Stimulated activated CD8-positive, alpha-beta memory T cell treated with anti-CD3 and anti-CD28 coated beads, Interleukin-2, amount 100 ng/mL, for 48 hours (primary cell): ENCODE measurements around the gene G6PD.
"Not testable (repeated sequence)": the region's sequence is repeated elsewhere in the genome, so short reads cannot be mapped to it uniquely, and the experiment has no call there.

Experiments used
- DNase-seq, 2 donors: peaks; one replicate each; pipeline ENCODE4 v3.0.0-alpha.2; 2020; ENCODE audit warnings: low read depth in 2 of 2

The G6PD gene

DNA sequence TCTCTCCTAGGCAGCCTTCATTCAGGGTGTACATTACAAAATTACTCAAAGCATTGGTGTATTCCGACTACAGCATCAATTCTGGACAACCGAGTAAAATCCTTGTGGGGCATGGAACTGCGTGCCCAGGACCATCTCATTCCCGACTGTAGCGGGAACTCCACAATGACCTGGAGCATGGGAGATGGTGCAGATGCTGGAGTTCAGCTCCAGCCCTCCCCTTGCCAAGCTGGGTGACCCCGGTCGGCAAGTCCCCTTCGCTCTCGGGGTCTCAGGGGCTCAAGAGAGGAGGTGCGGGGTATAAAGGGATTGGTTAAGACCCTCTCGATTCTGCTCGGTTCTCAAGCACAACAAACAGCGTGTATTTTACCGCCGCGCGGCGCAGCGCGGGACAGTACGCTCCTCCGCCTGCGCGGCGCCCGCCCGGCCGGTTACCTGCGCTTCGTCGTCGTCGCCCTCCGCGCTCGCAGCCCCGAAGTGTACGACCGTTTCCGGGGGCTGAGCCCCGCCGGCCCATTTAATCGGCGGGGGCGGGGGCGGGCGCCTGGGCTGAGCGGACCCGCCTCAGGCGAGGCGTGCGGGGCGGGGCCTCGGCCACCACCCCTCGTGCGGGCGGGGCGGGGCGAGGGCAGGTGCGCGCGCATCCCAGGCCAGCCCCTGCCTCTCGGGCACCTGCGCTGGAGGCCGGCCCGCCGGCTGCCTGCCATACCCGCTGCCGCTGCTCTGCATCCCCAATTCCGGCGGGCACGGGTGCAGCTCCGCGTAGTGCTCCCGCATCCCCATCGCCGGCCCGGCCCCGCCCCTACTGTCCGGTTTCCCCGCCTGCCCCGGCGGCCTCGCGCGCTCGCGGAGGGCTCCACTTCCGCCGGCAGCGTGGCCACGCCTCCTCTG lies at the start of gene G6PD:
Gene G6PD, minus strand, starts transcription at position 493 of the 891 bp plus-strand sequence. CDS start 691 bp downstream, outside the sequence.
- DNase-seq: peak; percentile 67 to 74

DNA sequence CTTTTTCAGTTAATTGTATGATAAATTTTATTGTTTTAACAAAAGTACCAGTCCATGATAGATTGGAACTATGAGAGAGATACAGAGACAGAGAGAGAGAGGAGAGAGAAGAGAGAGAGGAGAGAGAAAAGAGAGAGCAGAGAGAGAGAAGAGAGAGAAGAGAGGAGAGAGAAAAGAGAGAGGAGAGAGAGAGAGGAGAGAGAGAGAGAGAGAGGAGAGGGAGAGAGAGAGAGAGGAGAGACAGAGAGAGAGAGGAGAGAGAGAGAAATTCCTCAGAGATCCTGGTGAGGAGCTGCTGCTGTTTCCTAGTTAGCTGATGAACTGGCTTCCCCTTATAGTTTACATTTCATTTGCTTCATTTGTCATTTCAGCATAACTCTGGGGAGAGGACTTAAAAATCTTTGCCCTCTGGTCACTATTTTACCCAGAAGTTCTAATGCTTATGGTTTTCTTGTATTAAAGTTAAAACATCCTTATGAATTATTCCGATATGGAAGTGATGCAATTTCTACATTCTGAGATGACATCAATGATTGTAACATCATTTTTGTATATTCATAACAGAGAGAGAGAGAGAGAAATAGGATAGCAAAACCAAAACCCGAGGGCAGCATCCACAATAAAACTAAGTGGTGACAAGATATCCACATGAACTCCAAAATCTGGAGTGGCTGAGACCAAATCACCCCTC lies 49.1 kb upstream of the G6PD start:
- DNase-seq: no peak

DNA sequence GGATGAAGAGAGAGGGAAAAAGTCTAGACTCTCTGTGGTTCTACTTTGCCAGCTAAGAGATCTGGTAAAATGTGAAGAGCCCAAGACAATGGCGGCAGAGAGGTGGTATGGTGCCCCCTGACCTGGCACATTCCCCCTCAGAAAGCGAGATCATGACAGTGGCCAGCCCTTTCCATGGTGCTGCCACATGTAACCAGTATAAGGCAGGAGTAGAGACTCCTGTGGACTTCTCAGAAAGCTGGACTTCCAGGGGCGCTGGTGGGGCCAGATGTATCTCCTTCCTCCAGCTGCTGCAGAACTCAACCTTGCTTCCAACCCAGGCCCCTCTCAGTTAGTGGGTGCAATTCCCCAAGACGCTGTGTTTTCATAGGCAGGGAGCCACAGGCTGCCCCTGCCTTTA lies 47.8 kb upstream of the G6PD start:
- no peak for DNase-seq

DNA sequence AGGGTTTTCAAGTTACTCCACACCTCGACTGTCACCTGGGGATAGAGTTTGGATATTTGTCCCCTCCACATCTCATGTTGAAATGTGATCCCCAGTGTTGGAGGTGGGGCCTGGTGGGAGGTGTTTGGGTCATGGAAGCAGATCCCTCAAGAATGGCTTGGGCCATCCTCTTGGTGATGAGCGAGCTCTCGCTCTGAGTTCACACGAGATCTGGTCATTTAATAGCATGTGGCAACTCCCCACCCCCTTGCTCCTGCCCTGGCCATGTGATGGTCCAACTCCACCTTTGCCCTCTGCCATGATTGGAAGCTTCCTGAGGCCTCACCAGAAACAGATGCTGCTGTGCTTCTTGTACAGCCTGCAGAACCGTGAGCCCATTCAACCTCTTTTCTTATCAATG lies 46.6 kb upstream of the G6PD start:
- no peak for DNase-seq

DNA sequence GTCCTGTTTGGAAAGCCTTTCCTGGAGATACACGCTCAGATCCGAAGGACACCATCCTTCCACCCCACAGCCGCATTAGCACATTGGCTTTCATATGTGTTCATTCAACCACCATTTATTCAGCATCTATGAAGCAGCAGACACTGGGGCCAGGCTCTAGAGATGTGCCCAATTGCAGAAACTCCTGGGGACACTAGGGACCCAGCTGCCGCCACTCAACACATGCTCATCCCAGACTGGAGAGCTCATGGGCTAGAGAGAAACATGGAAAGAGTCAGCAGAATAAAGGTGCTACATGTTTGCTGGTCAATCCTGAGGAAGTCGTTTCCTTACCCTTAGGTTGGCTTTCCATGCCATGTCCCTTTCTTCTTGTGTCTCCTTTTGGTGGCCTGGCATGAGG lies 45.9 kb upstream of the G6PD start:
- no peak for DNase-seq

DNA sequence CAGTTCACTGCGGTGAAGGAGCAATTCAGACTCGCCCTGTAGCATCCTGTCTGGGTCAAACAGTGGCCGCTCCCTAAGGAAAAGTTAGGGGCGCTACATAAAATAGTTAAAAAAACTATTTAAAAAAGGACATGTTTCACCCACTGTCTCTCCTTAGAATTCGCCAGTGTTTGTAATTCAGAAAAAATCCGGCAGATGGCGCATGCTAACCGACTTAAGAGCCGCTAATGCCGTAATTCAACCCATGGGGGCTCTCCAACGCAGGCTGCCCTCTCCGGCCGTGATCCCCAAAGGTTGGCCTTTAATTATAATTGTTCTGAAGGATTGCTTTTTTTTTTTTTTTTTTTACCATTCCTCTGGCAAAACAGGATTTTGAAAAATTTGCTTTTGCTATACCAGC lies 43.8 kb upstream of the G6PD start:
- not testable (repeated sequence) for DNase-seq

DNA sequence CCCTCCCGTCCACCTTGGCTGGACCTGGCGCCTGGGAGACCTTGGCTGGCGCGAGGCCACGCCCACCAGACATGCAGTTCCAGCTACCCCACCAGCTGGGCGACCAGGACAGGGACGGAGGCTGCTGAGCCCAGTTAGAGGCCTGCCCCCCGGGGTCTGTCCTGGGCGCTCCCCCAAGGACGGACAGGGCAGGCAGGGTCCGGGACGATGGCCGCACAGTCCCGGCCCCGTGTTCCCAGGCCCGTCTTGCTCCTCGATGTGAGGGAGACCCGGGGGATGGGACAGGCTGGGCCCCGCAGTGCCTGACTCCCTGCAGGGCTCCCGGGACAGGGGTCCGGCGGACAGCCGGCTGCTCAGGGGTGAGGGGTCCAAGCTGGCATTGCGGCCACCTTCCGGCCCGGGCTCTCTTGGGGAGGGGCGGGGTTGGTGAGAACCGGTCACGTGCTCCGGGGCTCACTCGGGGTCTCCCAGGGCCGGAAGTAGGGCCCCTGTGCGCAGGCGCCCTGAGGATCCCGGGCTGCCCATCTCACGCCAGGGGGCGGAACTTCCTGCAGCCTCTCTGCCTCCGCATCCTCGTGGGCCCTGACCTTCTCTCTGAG lies 38.0 kb upstream of the G6PD start, which contains the start of gene CTAG1A:
Gene CTAG1A, plus strand, starts transcription at position 549 of the 599 bp plus-strand sequence. CDS start 74 bp downstream, outside the sequence.
- DNase-seq: not testable (repeated sequence)

DNA sequence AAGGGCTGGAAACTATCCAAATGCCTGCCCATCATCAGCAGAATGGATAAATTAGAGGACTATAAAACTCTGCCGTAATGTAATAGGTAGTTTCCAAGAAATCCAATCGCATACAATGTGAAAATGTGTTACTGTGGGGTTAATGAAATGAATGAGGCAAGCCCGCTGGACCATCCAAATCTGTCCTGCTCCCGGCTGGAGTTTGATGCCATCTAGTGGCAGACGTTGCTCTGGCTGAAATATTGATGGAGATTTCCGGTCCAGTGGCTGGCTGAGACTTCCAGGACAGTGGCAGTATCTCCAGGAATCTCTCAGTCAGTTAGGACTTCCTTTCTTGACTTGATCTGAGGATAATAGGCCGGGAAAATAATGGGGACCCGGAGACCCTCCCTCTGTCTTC lies 36.3 kb upstream of the G6PD start:
- not testable (repeated sequence) for DNase-seq

DNA sequence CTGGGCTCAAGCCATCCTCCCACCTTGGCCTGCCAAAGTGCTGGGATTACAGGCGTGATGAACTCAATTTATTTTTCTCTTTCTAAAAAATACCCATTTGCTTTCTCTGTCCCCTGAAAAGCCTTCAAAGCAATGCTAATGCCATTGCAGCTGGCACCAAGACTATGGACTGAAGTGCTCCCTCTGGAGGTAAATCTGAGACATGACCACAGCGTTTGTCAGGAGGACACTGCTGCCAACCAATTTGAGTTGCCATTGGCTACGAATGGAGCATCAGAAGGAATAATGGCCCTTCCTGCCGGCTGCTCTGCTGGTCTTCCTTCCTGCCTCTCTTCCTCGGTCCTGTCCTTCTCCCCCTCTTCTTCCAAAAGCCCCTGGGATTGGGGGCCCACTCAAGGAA lies 28.4 kb upstream of the G6PD start:
- DNase-seq: not testable (repeated sequence)

DNA sequence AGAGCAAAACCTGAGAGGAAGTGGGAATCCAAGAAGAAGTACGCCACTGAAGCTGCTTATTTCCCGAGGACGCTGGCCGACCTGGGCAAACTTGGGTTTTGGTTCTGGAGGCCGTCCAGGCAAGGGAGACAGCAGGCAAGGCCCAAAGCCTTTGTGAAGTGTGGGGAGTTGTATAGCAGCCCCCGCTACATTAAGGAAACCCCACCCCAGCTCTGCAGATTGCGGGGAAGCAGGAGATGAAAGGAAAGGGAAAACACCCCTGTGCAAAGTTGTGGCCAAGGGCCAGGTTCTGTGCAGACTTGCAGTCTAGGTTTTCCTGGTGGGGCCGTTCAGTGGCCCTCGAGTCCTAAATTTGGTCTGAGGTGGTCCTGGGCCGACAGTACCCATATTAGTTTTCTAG lies 26.4 kb upstream of the G6PD start:
- not testable (repeated sequence) for DNase-seq

DNA sequence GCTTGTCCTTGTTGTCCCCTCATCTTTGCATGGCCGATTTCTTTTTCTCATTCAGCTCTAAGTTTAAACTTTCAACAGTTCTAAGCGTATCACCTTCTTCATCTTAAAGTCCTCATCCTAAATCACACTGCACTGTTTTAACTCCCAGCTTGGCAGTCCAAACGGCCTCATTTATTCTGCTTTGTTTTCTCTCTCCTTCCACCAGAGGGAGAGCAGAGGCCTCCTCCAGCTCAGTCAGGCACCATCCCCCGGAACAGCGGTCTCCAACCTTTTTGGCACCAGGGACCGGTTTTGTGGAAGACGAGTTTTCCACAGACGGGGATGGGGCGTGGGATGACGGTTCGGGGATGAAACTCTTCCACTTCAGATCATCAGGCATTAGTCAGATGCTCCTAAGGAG lies 23.7 kb upstream of the G6PD start:
- DNase-seq: not testable (repeated sequence)

DNA sequence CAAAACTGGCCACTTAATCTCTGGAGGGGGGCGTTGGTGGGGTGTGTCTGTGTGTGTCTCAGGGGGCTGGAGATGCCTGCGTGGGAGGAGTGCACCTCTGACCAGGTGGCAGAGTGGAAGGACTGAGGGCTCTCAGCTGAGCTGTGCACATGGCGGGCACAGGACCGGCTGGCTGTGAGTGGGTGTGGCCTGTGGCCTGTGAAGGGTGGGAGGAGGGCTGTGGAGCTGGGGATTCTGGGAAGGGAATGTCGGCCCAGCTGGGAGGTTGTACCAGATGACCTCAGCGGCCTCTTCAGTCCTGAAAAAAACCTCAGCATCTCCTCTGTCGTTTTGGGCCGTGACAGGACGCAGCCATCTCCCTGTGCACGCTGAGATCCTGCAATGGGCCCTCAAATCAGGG lies 15.6 kb upstream of the G6PD start:
- not testable (repeated sequence) for DNase-seq

DNA sequence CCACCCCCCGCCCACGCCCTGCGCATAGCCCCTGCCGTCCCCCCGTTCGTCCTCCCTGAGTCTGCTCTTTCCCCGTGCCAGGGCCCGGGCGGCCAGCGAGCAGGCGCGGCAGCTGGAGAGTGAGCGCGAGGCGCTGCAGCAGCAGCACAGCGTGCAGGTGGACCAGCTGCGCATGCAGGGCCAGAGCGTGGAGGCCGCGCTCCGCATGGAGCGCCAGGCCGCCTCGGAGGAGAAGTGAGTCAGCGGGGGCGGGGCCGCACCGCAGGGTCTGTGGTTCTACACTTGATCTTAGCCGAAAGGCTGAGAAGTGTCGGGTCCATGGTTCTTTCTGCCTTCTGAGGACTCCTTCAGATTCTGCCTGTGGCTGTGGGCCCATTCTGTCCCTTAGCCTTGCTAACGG lies 13.7 kb upstream of the G6PD start:
- DNase-seq: not testable (repeated sequence)

DNA sequence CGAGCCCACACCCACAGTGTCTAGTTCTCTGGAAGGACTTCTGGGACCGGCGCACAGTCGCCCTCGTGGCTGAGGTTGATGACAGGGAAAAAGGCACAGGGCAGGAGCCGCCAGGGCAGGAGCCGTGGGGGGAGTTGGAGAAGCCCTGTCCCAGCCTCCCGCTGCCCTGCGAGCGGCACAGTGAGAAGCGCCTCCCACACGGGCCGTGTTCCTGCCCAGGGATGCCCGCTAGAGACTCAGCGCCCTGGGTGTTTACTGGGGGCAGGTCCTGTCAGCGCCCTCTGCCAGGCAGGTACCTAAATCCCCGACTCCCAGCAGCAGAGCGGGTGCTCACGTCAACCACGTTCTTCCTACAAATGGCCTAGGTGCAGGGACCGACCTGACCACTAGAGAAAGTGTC lies 12.2 kb upstream of the G6PD start:
- DNase-seq: not testable (repeated sequence)

DNA sequence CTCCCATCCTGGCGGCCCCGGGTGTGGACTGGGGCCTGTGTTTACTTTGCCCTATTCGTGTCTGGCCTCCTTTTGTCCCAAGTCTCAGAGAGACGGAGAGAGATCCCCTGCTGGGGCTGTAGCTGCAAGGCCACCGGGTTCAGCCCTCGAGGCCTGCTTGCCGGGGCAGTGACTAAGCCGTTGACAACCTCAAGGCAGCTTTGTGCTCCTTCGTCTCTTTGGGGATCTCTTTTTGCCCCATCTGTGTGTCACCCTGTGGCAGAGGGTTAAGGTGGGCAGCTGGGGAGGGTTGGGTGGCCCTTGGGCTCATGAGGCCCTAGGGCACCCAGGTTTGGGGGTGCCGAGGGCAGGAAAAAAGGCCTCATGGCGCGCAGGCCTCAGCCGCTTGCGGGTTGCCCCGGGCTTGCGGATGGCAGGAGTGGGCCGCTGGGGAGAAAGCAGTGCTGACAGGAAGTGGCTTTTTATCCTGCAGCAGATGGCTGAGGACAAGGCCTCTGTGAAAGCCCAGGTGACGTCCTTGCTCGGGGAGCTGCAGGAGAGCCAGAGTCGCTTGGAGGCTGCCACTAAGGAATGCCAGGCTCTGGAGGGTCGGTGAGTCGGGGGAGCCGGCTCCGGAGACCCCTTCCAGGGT lies 11.5 kb upstream of the G6PD start:
- not testable (repeated sequence) for DNase-seq

DNA sequence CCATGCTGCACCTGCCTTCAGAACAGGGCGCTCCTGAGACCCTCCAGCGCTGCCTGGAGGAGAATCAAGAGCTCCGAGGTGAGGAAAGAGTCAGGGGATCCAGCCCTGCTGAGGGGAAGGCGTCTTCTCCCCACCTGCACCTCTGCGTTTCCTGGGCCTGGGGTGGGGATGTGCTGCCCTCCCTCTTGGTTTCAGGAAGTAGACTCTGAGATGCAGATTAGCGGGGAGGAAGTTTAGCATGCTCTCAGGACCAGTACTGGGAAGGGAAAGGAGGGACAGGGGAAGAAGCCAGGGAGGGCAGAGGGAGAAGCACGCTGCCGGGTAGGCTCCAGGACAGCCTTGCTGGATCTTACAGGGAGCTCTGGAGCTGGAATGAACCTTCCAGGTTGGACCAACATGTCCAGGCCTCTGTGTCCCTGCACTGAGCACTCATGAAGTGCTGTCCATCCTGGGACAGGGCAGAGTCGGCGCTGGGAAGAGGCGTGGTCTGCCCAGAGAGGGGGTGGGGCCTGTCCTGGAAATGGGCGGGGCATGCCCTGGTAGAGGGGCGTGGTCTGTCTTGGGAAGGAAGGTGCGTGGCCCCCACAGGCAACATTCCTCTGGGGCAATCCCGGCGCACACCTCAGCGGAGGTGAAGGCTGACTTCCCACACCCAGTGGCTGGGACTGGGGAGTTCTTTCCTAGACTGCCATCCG lies 5.6 kb upstream of the G6PD start:
- DNase-seq: not testable (repeated sequence)

DNA sequence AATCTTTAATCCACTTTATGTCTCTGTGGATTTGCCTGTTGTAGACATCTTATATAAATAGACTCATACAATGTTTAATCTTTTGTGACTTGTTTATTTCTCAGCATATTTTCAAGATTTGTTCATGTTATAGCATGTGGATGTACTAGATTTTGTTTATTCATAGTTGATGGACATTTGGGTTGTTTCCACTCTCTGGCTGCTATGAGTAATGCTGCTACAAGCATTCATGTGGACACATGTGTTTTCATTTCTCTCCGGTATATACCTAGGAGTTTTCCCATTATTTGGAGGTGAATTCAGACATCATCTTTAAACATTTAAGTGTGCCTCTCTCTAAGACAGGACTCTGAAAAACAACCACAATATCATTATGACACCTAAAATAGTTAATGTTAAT lies 3.1 kb upstream of the G6PD start:
- DNase-seq: no peak

DNA sequence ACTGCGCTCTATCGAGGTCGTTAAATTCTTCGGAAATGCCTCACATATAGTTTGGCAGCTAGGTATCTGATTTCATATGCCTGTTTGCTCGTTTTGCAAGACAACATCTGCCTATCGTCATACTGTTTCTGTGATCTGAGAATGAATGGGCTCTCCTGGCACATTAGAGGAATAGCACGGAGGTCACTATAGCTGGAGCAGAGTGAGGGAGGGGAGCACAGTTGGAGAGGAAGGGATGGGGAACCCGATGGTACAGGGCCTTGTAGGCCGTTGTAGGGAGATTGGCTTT lies 1.3 kb upstream of the G6PD start:
- no peak for DNase-seq

DNA sequence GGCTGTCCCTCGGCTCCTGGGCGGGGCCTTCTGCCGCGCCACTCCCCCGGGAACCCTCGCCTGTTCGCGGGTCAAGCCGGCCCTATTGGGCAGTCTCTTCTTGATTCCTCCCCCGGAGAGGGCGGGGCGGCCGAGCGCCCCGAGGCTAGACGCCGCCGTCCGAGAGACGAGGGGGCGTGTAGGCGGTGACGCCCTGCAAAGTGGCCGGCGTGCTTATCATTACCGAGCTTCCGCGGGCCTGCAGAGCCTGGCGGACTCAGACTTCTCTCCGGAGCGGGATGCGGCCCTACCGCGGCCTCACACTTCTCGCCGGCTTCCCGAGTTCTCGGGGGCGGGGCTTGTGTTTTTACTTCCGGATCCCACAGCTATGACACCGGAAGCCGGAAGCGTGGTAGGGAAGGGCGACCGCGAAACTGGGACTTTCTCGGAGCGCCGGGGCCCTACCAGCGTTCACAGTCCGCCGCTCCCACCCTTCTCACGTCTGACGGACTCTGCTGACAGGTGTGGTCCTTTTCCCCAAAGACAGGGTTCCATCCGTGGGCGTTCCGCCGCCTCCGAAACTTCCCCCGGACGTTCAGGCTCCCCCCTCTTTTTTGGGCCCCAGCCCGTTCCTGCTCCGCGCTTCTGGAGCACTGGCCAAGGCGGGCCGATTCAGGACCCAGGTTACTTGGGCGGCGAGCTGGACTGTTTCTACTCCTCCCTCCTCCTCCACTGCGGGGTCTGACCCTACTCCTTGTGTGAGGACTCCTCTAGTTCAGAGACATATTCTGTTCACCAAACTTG lies 790 bp upstream of the G6PD start, which contains the start of gene IKBKG:
Gene IKBKG, plus strand, starts transcription at position 376 of the 783 bp plus-strand sequence. CDS start 4,383 bp downstream, outside the sequence.
- DNase-seq: peak; percentile 77 to 86

DNA sequence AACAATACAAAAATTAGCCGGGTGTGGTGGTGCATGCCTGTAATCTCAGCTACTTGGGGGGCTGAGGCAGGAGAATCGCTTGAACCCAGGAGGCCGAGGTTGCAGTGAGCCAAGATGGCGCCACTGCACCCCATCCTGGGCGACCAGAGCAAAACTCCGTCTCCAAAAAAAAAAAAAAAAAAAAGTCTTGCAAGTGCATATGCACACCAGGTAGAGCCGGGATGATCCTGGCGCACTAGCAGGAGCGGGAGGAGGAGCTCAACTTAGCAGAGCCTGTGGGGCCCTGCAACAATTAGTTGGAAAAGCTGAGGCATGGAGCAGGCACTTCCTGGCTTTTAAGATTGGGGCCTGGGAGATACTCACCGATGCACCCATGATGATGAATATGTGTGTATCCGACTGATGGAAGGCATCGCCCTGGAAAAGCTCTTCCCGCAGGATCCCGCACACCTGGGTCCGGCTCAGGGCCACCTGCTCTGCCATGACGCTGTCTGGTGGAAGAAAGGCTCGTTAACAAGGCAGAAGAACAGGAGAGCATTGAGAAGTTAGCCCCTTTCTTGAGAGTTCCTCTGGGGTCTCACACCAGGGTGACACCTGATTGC lies 872 bp downstream of the G6PD start:
- no peak for DNase-seq
